Suprapubic skin (tissue), 3 donors: ENCODE data around the gene UMAD1.

ENCODE experiments used
- CTCF ChIP-seq, 2 donors: fragments of 200-600 bp in 1 of 2; fragments of 450-650 bp in 1 of 2; sonication (generic) in 1 of 2; IDR thresholded peaks; one replicate each; pipeline ENCODE4 v1.5.1; 2016 to 2019; ENCODE audit warnings: antibody characterized with exemption in 2 of 2, mild to moderate bottlenecking in 1 of 2, moderate library complexity in 1 of 2
- EP300 ChIP-seq: sonication (generic); formaldehyde crosslinking; IDR thresholded peaks from one replicate; pipeline ENCODE4 v1.6.1; 2017; ENCODE audit warnings: antibody characterized with exemption
- POLR2A ChIP-seq, 2 donors: fragments of 450-650 bp; IDR thresholded peaks; one replicate each; pipeline ENCODE4 v1.6.1; 2017; ENCODE audit warnings: antibody characterized with exemption in 2 of 2, mild to moderate bottlenecking in 2 of 2, moderate library complexity in 2 of 2

- TF ChIP-seq POLR2A (IDR thresholded peaks at IDR 0.05) = no peak
- TF ChIP-seq CTCF (IDR thresholded peaks at IDR 0.05) = no peak
- no peak for TF ChIP-seq EP300
Measured at GRCh38 chr7:7817748-7818147, 177.2 kb downstream of the UMAD1 start.
